Astrocyte (in vitro differentiated cells and primary cell): ENCODE results near the gene SMIM43.

Experiments used
- CTCF ChIP-seq: IDR thresholded peaks from 2 replicates; pipeline ENCODE4 v1.5.1; 2011; ENCODE audit warnings: low read depth, mild to moderate bottlenecking, inconsistent platforms, low read length, moderate library complexity; ENCODE audit not compliant: insufficient read depth
- EZH2 ChIP-seq: IDR thresholded peaks from 2 replicates; pipeline ENCODE4 v1.6.1; 2012; ENCODE audit warnings: mild to moderate bottlenecking, low read length, inconsistent platforms; ENCODE audit not compliant: insufficient read depth

GRCh38 chr4:121742794-121743193 is 22.2 kb downstream of the SMIM43 start:
- TF ChIP-seq CTCF (no peak), EZH2 (no peak)
